Stomach smooth muscle (tissue), 2 donors: ENCODE measurements around the gene KIF12.
"Not testable (repeated sequence)": the region's sequence is repeated elsewhere in the genome, so short reads cannot be mapped to it uniquely, and the experiment has no call there.

Source experiments
- H3K27ac ChIP-seq: one replicate; pipeline ENCODE4 v1.7.0; 2013; ENCODE audit warnings: mild to moderate bottlenecking, low read length, inconsistent platforms
- H3K27me3 ChIP-seq, 2 donors: one replicate each; pipeline ENCODE4 v1.7.0; 2013; ENCODE audit warnings: low read length in 2 of 2; ENCODE audit not compliant: insufficient read depth in 2 of 2, control insufficient read depth in 1 of 2
- H3K36me3 ChIP-seq, 2 donors: one replicate each; pipeline ENCODE4 v1.7.0; 2013; ENCODE audit warnings: low read length in 2 of 2; ENCODE audit not compliant: control insufficient read depth in 2 of 2, insufficient read depth in 2 of 2
- H3K4me1 ChIP-seq: one replicate; pipeline ENCODE4 v1.7.0; 2013; ENCODE audit warnings: low read length; ENCODE audit not compliant: control insufficient read depth, insufficient read depth
- H3K4me3 ChIP-seq, 2 donors: one replicate each; pipeline ENCODE4 v1.7.0; 2013; ENCODE audit warnings: low read length in 2 of 2
- H3K9ac ChIP-seq, 2 donors: one replicate each; pipeline ENCODE4 v1.7.0; 2013; ENCODE audit warnings: low read length in 2 of 2, mild to moderate bottlenecking in 1 of 2
- H3K9me3 ChIP-seq, 2 donors: one replicate each; pipeline ENCODE4 v1.7.0; 2013; ENCODE audit warnings: low read length in 2 of 2; ENCODE audit not compliant: control insufficient read depth in 2 of 2
- donor health status: healthy.
- donor health status: Pancreatic carcinoma.

The KIF12 gene

GRCh38 chr9:114050646-114051045 lies 48.4 kb downstream of the KIF12 start:
- no peak overlapping the region for H3K9ac ChIP-seq
- H3K4me1 ChIP-seq: no peaks in the 10 kb centered on the region
- H3K36me3 ChIP-seq: peaks cover 0 to 10% of the 10 kb centered on the region in 2 donors
- no peak overlapping the region for H3K27ac ChIP-seq
- no peak overlapping the region for H3K4me3 ChIP-seq
- H3K9me3 ChIP-seq: no peaks in the 10 kb centered on the region
- no peaks in the 10 kb centered on the region for H3K27me3 ChIP-seq

- Histone ChIP-seq H3K36me3 (peaks cover 0 to 10% of the 10 kb centered on the region in 2 donors), H3K9me3 (no peaks in the 10 kb centered on the region), H3K4me3 (no peak overlapping the region), H3K9ac (no peak overlapping the region), H3K27me3 (no peaks in the 10 kb centered on the region), H3K4me1 (no peaks in the 10 kb centered on the region), H3K27ac (no peak overlapping the region)
Measured at GRCh38 chr9:114050226-114050568, 48.9 kb downstream of the KIF12 start.

- H3K9ac ChIP-seq: no peak overlapping the region
- H3K27ac ChIP-seq: no peak overlapping the region
- H3K36me3 ChIP-seq: peaks cover 0 to 10% of the 10 kb centered on the region in 2 donors
- no peaks in the 10 kb centered on the region for H3K27me3 ChIP-seq
- no peak overlapping the region for H3K4me3 ChIP-seq
- H3K9me3 ChIP-seq: no peaks in the 10 kb centered on the region
- H3K4me1 ChIP-seq: no peaks in the 10 kb centered on the region
Measured at GRCh38 chr9:114049441-114050225, 49.5 kb downstream of the KIF12 start.

- no peak overlapping the region for H3K4me3 ChIP-seq
- peaks cover 0 to 10% of the 10 kb centered on the region in 2 donors for H3K36me3 ChIP-seq
- H3K9ac ChIP-seq: no peak overlapping the region
- H3K4me1 ChIP-seq: no peaks in the 10 kb centered on the region
- no peaks in the 10 kb centered on the region for H3K27me3 ChIP-seq
- no peaks in the 10 kb centered on the region for H3K9me3 ChIP-seq
- H3K27ac ChIP-seq: no peak overlapping the region
Measured at GRCh38 chr9:114048533-114049415, 50.3 kb downstream of the KIF12 start.

- peaks cover 0 to 10% of the 10 kb centered on the region in 2 donors for H3K36me3 ChIP-seq
- H3K4me1 ChIP-seq: no peaks in the 10 kb centered on the region
- no peaks in the 10 kb centered on the region for H3K9me3 ChIP-seq
- H3K27ac ChIP-seq: no peak overlapping the region
- H3K27me3 ChIP-seq: no peaks in the 10 kb centered on the region
- H3K4me3 ChIP-seq: no peak overlapping the region
- no peak overlapping the region for H3K9ac ChIP-seq
Measured at GRCh38 chr9:114047717-114048116, 51.4 kb downstream of the KIF12 start.

- H3K36me3 ChIP-seq: peaks cover 0 to 10% of the 10 kb centered on the region in 2 donors
- H3K9ac ChIP-seq: no peak overlapping the region
- no peak overlapping the region for H3K4me3 ChIP-seq
- H3K4me1 ChIP-seq: no peaks in the 10 kb centered on the region
- no peaks in the 10 kb centered on the region for H3K9me3 ChIP-seq
- no peaks in the 10 kb centered on the region for H3K27me3 ChIP-seq
- no peak overlapping the region for H3K27ac ChIP-seq
Measured at GRCh38 chr9:114046875-114047274, 52.2 kb downstream of the KIF12 start.

GRCh38 chr9:114046237-114046755 lies 52.8 kb downstream of the KIF12 start:
- H3K27ac ChIP-seq: no peak overlapping the region
- no peaks in the 10 kb centered on the region for H3K9me3 ChIP-seq

GRCh38 chr9:114043660-114044059 lies 55.4 kb downstream of the KIF12 start:
- H3K27me3 ChIP-seq, H3K4me3 ChIP-seq, H3K9me3 ChIP-seq, H3K4me1 ChIP-seq, H3K27ac ChIP-seq, H3K9ac ChIP-seq, H3K36me3 ChIP-seq: not testable (repeated sequence)

More at GRCh38 chr9:114046237-114046755, 52.8 kb downstream of the KIF12 start:
- H3K9ac ChIP-seq: no peak overlapping the region
- H3K36me3 ChIP-seq: peaks cover 0 to 8% of the 10 kb centered on the region in 2 donors
- H3K4me1 ChIP-seq: no peaks in the 10 kb centered on the region
- no peak overlapping the region for H3K4me3 ChIP-seq
- H3K27me3 ChIP-seq: no peaks in the 10 kb centered on the region
